Activated naive CD8-positive, alpha-beta T cell treated with anti-CD3 and anti-CD28 coated beads, Interleukin-2, amount 10 ng/mL, durations not matched to agents 7 days and 5 days (primary cell): ENCODE results near the gene MID1IP1. TPM values are rescaled to one million over a fixed set of nuclear protein-coding genes. Genes with fewer than 3 reads are reported as not detected.

Source experiments
- ATAC-seq: fragments of 150-1000 bp; cut with Tn5 transposase; one replicate; pipeline ENCODE4 v1.10.0; 2021; ENCODE audit warnings: low read depth, moderate library complexity
- POLR2A ChIA-PET: fragments of 350-600 bp; sonication (Branson Sonifier 250); formaldehyde crosslinking; loops from one replicate; lab custom pipeline; 2021; ENCODE audit warnings: antibody characterized with exemption; lab: Charles Lee
- DNase-seq: peaks from one replicate; pipeline ENCODE4 v3.0.0; 2021
- H3K27ac Mint-ChIP-seq: one replicate; pipeline ENCODE4 v1.8.0; 2022; ENCODE audit warnings: mild to moderate bottlenecking, mixed read lengths
- H3K27me3 Mint-ChIP-seq: one replicate; pipeline ENCODE4 v1.8.0; 2022; ENCODE audit warnings: mild to moderate bottlenecking, moderate library complexity, mixed read lengths
- H3K36me3 Mint-ChIP-seq: one replicate; pipeline ENCODE4 v1.8.0; 2021; ENCODE audit warnings: mild to moderate bottlenecking, mixed read lengths
- H3K4me1 Mint-ChIP-seq: one replicate; pipeline ENCODE4 v1.8.0; 2021; ENCODE audit warnings: mixed read lengths
- H3K4me3 Mint-ChIP-seq: one replicate; pipeline ENCODE4 v1.8.0; 2022; ENCODE audit warnings: mild to moderate bottlenecking, moderate library complexity, mixed read lengths
- H3K9me3 Mint-ChIP-seq: one replicate; pipeline ENCODE4 v1.8.0; 2021; ENCODE audit warnings: mixed read lengths
- total RNA-seq, 2 experiments: library from RNA; stranded (reverse); gene quantifications; one replicate each; pipeline ENCODE4 v1.2.3, GENCODE V29; 2021

Gene MID1IP1
- total RNA-seq, 2 experiments from 2014 or later, result 73.6 to 76.5 TPM

GRCh38 chrX:38803588-38804431 is 2.6 kb downstream of the MID1IP1 start:
- ATAC-seq, result peak; percentile 65
- peaks cover 25% of the 10 kb centered on the region for H3K36me3 Mint-ChIP-seq

GRCh38 chrX:38804432-38804681 is 3.1 kb downstream of the MID1IP1 start:
- H3K36me3 Mint-ChIP-seq, result peaks cover 25% of the 10 kb centered on the region
- peak overlapping the region; percentile 99 for H3K4me3 Mint-ChIP-seq
- ATAC-seq, result peak; percentile 1
- peak overlapping the region; percentile 97 for H3K27ac Mint-ChIP-seq
- no peaks in the 10 kb centered on the region for H3K9me3 Mint-ChIP-seq
- no peaks in the 10 kb centered on the region for H3K27me3 Mint-ChIP-seq
- POLR2A ChIA-PET, result interaction anchor here (1.0 to 7.2 kb wide), 5 partner anchors 8 to 88 kb away, joined by 4 to 82 read pairs (median 6); no protein-coding TSS in a partner anchor
- H3K4me1 Mint-ChIP-seq, result peaks cover 14% of the 10 kb centered on the region
- DNase-seq, result no peak

More at GRCh38 chrX:38803588-38804431, 2.6 kb downstream of the MID1IP1 start:
- H3K9me3 Mint-ChIP-seq, result no peaks in the 10 kb centered on the region
- peak overlapping the region; percentile 99 for H3K4me3 Mint-ChIP-seq
- peaks cover 12% of the 10 kb centered on the region for H3K4me1 Mint-ChIP-seq
- H3K27ac Mint-ChIP-seq, result peak overlapping the region; percentile 97
- DNase-seq, result peak; percentile 83
- no peaks in the 10 kb centered on the region for H3K27me3 Mint-ChIP-seq
- POLR2A ChIA-PET, result interaction anchor here (0.6 to 7.2 kb wide), 6 partner anchors 8 to 370 kb away, joined by 3 to 82 read pairs (median 6); no protein-coding TSS in a partner anchor

GRCh38 chrX:38804682-38805431 is 3.6 kb downstream of the MID1IP1 start:
- DNase-seq, result peak; percentile 53

GRCh38 chrX:38805432-38806389 is 4.5 kb downstream of the MID1IP1 start:
- H3K36me3 Mint-ChIP-seq, result peaks cover 25% of the 10 kb centered on the region
- H3K4me3 Mint-ChIP-seq, result peak overlapping the region; percentile 99
- peak; percentile 76 for DNase-seq
- H3K9me3 Mint-ChIP-seq, result no peaks in the 10 kb centered on the region
- no peaks in the 10 kb centered on the region for H3K27me3 Mint-ChIP-seq
- peak; percentile 34 for ATAC-seq
- H3K4me1 Mint-ChIP-seq, result peaks cover 15% of the 10 kb centered on the region
- H3K27ac Mint-ChIP-seq, result peak overlapping the region; percentile 97
- POLR2A ChIA-PET, result interaction anchor here (0.5 to 7.2 kb wide), 6 partner anchors 10 to 1290 kb away, joined by 3 to 82 read pairs (median 4); no protein-coding TSS in a partner anchor

More at GRCh38 chrX:38804682-38805431, 3.6 kb downstream of the MID1IP1 start:
- H3K4me3 Mint-ChIP-seq, result peak overlapping the region; percentile 99
- no peak for ATAC-seq
- peaks cover 16% of the 10 kb centered on the region for H3K4me1 Mint-ChIP-seq
- POLR2A ChIA-PET, result interaction anchor here (0.6 to 7.2 kb wide), 8 partner anchors 8 to 1051 kb away, joined by 3 to 82 read pairs (median 5); no protein-coding TSS in a partner anchor
- no peaks in the 10 kb centered on the region for H3K27me3 Mint-ChIP-seq
- no peaks in the 10 kb centered on the region for H3K9me3 Mint-ChIP-seq
- peak overlapping the region; percentile 97 for H3K27ac Mint-ChIP-seq
- H3K36me3 Mint-ChIP-seq, result peaks cover 25% of the 10 kb centered on the region

GRCh38 chrX:38806875-38807621 is 5.8 kb downstream of the MID1IP1 start:
- POLR2A ChIA-PET, result interaction anchor here (0.8 to 7.2 kb wide), 3 partner anchors 9 to 1774 kb away, joined by 3 to 82 read pairs (median 3); no protein-coding TSS in a partner anchor
- no peaks in the 10 kb centered on the region for H3K9me3 Mint-ChIP-seq
- H3K27me3 Mint-ChIP-seq, result no peaks in the 10 kb centered on the region
- peak overlapping the region; percentile 99 for H3K4me3 Mint-ChIP-seq
- peaks cover 23% of the 10 kb centered on the region for H3K36me3 Mint-ChIP-seq
- peaks cover 22% of the 10 kb centered on the region for H3K4me1 Mint-ChIP-seq
- ATAC-seq (no peak), DNase-seq (no peak)
- H3K27ac Mint-ChIP-seq, result peak overlapping the region; percentile 87

- no peaks in the 10 kb centered on the region for H3K9me3 Mint-ChIP-seq
- H3K4me1 Mint-ChIP-seq, result peaks cover 22% of the 10 kb centered on the region
- POLR2A ChIA-PET, result interaction anchor here (0.6 to 7.2 kb wide), 2 partner anchors 8 to 84 kb away, joined by 5 to 82 read pairs; no protein-coding TSS in a partner anchor
Observed at GRCh38 chrX:38807873-38808272, 6.6 kb downstream of the MID1IP1 start.

GRCh38 chrX:38811515-38812243 is 10.4 kb downstream of the MID1IP1 start:
- Mint-ChIP-seq H3K36me3 (peaks cover 9% of the 10 kb centered on the region), H3K27me3 (no peaks in the 10 kb centered on the region), H3K27ac (peak overlapping the region; percentile 91), H3K4me3 (peak overlapping the region; percentile 74), H3K9me3 (no peaks in the 10 kb centered on the region), H3K4me1 (peaks cover 26% of the 10 kb centered on the region)
- POLR2A ChIA-PET, result interaction anchor here (0.7 to 4.1 kb wide), 4 partner anchors 8 to 87 kb away, joined by 3 to 18 read pairs (median 4); partner anchors contain the start of gene MID1IP1
- no peak for DNase-seq
- ATAC-seq, result peak; percentile 40

More at GRCh38 chrX:38807873-38808272, 6.6 kb downstream of the MID1IP1 start:
- H3K27ac Mint-ChIP-seq, result peak overlapping the region; percentile 79
- no peaks in the 10 kb centered on the region for H3K27me3 Mint-ChIP-seq
- no peak for ATAC-seq
- peak overlapping the region; percentile 99 for H3K4me3 Mint-ChIP-seq
- H3K36me3 Mint-ChIP-seq, result peaks cover 23% of the 10 kb centered on the region
- no peak for DNase-seq

GRCh38 chrX:38816155-38816554 is 14.9 kb downstream of the MID1IP1 start:
- H3K27me3 Mint-ChIP-seq, result no peaks in the 10 kb centered on the region
- peaks cover 4% of the 10 kb centered on the region for H3K36me3 Mint-ChIP-seq
- H3K9me3 Mint-ChIP-seq, result no peaks in the 10 kb centered on the region
- H3K4me3 Mint-ChIP-seq, result peak overlapping the region; percentile 13
- no peak overlapping the region for H3K27ac Mint-ChIP-seq
- POLR2A ChIA-PET, result interaction anchor here (1.1 to 3.9 kb wide), 2 partner anchors 12 to 168 kb away, joined by 3 to 82 read pairs; partner anchors contain the start of gene MID1IP1
- no peak for DNase-seq
- H3K4me1 Mint-ChIP-seq, result peaks cover 12% of the 10 kb centered on the region
- ATAC-seq, result peak; percentile 65

- POLR2A ChIA-PET, result interaction anchor here (0.8 to 3.9 kb wide), 3 partner anchors 13 to 167 kb away, joined by 3 to 82 read pairs (median 3); partner anchors contain the start of gene MID1IP1
- DNase-seq, result no peak
- peaks cover 2% of the 10 kb centered on the region for H3K36me3 Mint-ChIP-seq
- H3K27me3 Mint-ChIP-seq, result no peaks in the 10 kb centered on the region
- no peaks in the 10 kb centered on the region for H3K9me3 Mint-ChIP-seq
- H3K27ac Mint-ChIP-seq, result no peak overlapping the region
- H3K4me1 Mint-ChIP-seq, result peaks cover 6% of the 10 kb centered on the region
- peak; percentile 47 for ATAC-seq
- H3K4me3 Mint-ChIP-seq, result no peak overlapping the region
Observed at GRCh38 chrX:38817004-38817703, 15.9 kb downstream of the MID1IP1 start.

DNA sequence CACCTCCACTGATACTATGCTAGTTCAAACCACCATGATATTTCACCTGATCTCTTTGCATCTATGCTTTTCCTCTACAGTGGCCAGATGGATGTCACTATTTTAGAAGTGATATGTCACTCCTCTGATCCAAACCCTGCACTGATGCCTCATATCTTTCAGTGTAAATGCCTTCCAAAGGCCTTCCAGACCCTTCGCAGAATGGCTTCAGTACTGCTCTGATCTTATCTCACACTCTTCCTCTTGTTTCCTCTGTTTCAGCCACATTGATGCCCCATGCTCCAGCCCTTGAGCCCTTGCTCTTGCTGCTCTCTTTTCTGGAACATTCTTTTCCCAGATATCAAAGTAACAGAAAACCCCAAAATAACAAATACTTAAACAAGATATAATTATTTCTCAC is 17.9 kb downstream of the MID1IP1 start:
- Mint-ChIP-seq H3K4me1 (peaks cover 6% of the 10 kb centered on the region), H3K9me3 (no peaks in the 10 kb centered on the region), H3K27me3 (no peaks in the 10 kb centered on the region), H3K4me3 (no peak overlapping the region), H3K27ac (no peak overlapping the region), H3K36me3 (peaks cover 2% of the 10 kb centered on the region)
- POLR2A ChIA-PET, result no interaction called here
- DNase-seq (no peak), ATAC-seq (no peak)

DNA sequence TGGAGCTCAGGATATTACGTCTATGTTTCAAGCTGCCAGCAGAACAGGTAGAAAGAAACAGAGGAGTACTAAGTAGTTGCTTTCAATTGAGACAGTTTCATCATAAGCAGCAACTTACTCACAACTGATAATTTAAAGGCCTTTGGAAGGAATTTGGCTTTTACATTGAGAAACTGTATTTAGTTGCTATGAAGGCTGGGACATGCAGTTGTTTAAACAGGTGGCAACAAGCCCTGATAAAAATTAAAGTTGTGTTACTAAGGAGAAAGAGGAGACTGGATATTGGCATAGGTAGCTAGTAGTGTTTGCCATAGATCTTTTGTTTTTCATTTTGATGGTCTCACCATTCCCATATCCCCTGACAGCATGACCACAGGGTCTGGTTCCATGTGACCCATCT is 18.4 kb downstream of the MID1IP1 start:
- H3K36me3 Mint-ChIP-seq, result peaks cover 2% of the 10 kb centered on the region
- DNase-seq (no peak), ATAC-seq (no peak)
- H3K9me3 Mint-ChIP-seq, result no peaks in the 10 kb centered on the region
- H3K4me1 Mint-ChIP-seq, result peaks cover 6% of the 10 kb centered on the region
- no peak overlapping the region for H3K27ac Mint-ChIP-seq
- H3K27me3 Mint-ChIP-seq, result no peaks in the 10 kb centered on the region
- no peak overlapping the region for H3K4me3 Mint-ChIP-seq
- POLR2A ChIA-PET, result no interaction called here
